ENCODE measurements around the gene DTNB. TPM values are rescaled to one million over a fixed set of nuclear protein-coding genes. Genes with fewer than 3 reads are reported as not detected.
"Not testable (repeated sequence)": the region's sequence is repeated elsewhere in the genome, so short reads cannot be mapped to it uniquely, and the experiment has no call there.

Gene DTNB
- total RNA-seq, 1 donor from 2014 or later, result 30.5 TPM

GRCh38 chr2:25418944-25419677, 254.3 kb downstream of the DTNB start:
- H3K4me1 Mint-ChIP-seq, result peaks cover 11% of the 10 kb centered on the region
- no peak for DNase-seq
- H3K27ac Mint-ChIP-seq, result no peak overlapping the region
- H3K27me3 Mint-ChIP-seq, result no peaks in the 10 kb centered on the region
- intact Hi-C loops (cut with micrococcal nuclease), result no loop called here
- H3K4me3 Mint-ChIP-seq, result no peak overlapping the region
- peaks cover 17% of the 10 kb centered on the region for H3K36me3 Mint-ChIP-seq (ENCODE audit: low read depth)
- peaks cover 6% of the 10 kb centered on the region for H3K9me3 Mint-ChIP-seq

- peaks cover 6% of the 10 kb centered on the region for H3K9me3 Mint-ChIP-seq
- H3K36me3 Mint-ChIP-seq (ENCODE audit: low read depth), result peaks cover 17% of the 10 kb centered on the region
- no peak for DNase-seq
- peaks cover 11% of the 10 kb centered on the region for H3K4me1 Mint-ChIP-seq
- no peaks in the 10 kb centered on the region for H3K27me3 Mint-ChIP-seq
- H3K27ac Mint-ChIP-seq, result no peak overlapping the region
- intact Hi-C loops (cut with micrococcal nuclease), result no loop called here
- H3K4me3 Mint-ChIP-seq, result no peak overlapping the region
Observed at GRCh38 chr2:25417715-25418369, 255.5 kb downstream of the DTNB start.

GRCh38 chr2:25416674-25417073, 256.7 kb downstream of the DTNB start:
- H3K36me3 Mint-ChIP-seq (ENCODE audit: low read depth), result peaks cover 17% of the 10 kb centered on the region
- H3K4me1 Mint-ChIP-seq, result peaks cover 11% of the 10 kb centered on the region
- no peak overlapping the region for H3K27ac Mint-ChIP-seq
- no peak for DNase-seq
- H3K9me3 Mint-ChIP-seq, result peaks cover 6% of the 10 kb centered on the region
- H3K4me3 Mint-ChIP-seq, result no peak overlapping the region
- H3K27me3 Mint-ChIP-seq, result no peaks in the 10 kb centered on the region
- intact Hi-C loops (cut with micrococcal nuclease), result no loop called here

GRCh38 chr2:25414781-25415180, 258.6 kb downstream of the DTNB start:
- H3K9me3 Mint-ChIP-seq, result peaks cover 6% of the 10 kb centered on the region
- H3K4me3 Mint-ChIP-seq, result no peak overlapping the region
- peaks cover 12% of the 10 kb centered on the region for H3K4me1 Mint-ChIP-seq
- intact Hi-C loops (cut with micrococcal nuclease), result no loop called here
- H3K36me3 Mint-ChIP-seq (ENCODE audit: low read depth), result peaks cover 16% of the 10 kb centered on the region
- no peak for DNase-seq
- H3K27ac Mint-ChIP-seq, result no peak overlapping the region
- H3K27me3 Mint-ChIP-seq, result no peaks in the 10 kb centered on the region

- H3K36me3 Mint-ChIP-seq (ENCODE audit: low read depth), result peaks cover 10% of the 10 kb centered on the region
- H3K27ac Mint-ChIP-seq; DNase-seq; H3K4me3 Mint-ChIP-seq; H3K4me1 Mint-ChIP-seq; H3K9me3 Mint-ChIP-seq; intact Hi-C loops (cut with micrococcal nuclease); H3K27me3 Mint-ChIP-seq: not testable (repeated sequence)
Observed at GRCh38 chr2:25413409-25413808, 260.0 kb downstream of the DTNB start.

- Mint-ChIP-seq H3K27me3 (no peaks in the 10 kb centered on the region), H3K36me3 (ENCODE audit: low read depth) (no peaks in the 10 kb centered on the region), H3K9me3 (no peaks in the 10 kb centered on the region), H3K27ac (no peak overlapping the region), H3K4me3 (no peak overlapping the region), H3K4me1 (peaks cover 3% of the 10 kb centered on the region)
- intact Hi-C loops (cut with micrococcal nuclease), result no loop called here
- no peak for DNase-seq
Observed at GRCh38 chr2:25411753-25412152, 261.6 kb downstream of the DTNB start.

- intact Hi-C loops (cut with micrococcal nuclease), result no loop called here
- no peak overlapping the region for H3K27ac Mint-ChIP-seq
- H3K36me3 Mint-ChIP-seq (ENCODE audit: low read depth), result no peaks in the 10 kb centered on the region
- no peak for DNase-seq
- H3K4me1 Mint-ChIP-seq, result peaks cover 3% of the 10 kb centered on the region
- H3K27me3 Mint-ChIP-seq, result no peaks in the 10 kb centered on the region
- no peaks in the 10 kb centered on the region for H3K9me3 Mint-ChIP-seq
- H3K4me3 Mint-ChIP-seq, result no peak overlapping the region
Observed at GRCh38 chr2:25411281-25411680, 262.1 kb downstream of the DTNB start.

- intact Hi-C loops (cut with micrococcal nuclease), result no loop called here
- Mint-ChIP-seq H3K36me3 (ENCODE audit: low read depth) (no peaks in the 10 kb centered on the region), H3K27ac (no peak overlapping the region), H3K9me3 (no peaks in the 10 kb centered on the region), H3K27me3 (no peaks in the 10 kb centered on the region), H3K4me3 (no peak overlapping the region), H3K4me1 (peaks cover 3% of the 10 kb centered on the region)
- DNase-seq, result no peak
Observed at GRCh38 chr2:25410370-25410769, 263.0 kb downstream of the DTNB start.

GRCh38 chr2:25409468-25409867, 263.9 kb downstream of the DTNB start:
- no peak overlapping the region for H3K4me3 Mint-ChIP-seq
- no peak overlapping the region for H3K27ac Mint-ChIP-seq
- peaks cover 3% of the 10 kb centered on the region for H3K4me1 Mint-ChIP-seq
- H3K9me3 Mint-ChIP-seq, result no peaks in the 10 kb centered on the region
- DNase-seq, result no peak
- H3K27me3 Mint-ChIP-seq, result no peaks in the 10 kb centered on the region
- intact Hi-C loops (cut with micrococcal nuclease), result no loop called here
- H3K36me3 Mint-ChIP-seq (ENCODE audit: low read depth), result no peaks in the 10 kb centered on the region

GRCh38 chr2:25409044-25409443, 264.3 kb downstream of the DTNB start:
- Mint-ChIP-seq H3K27ac (no peak overlapping the region), H3K4me3 (no peak overlapping the region), H3K4me1 (peaks cover 3% of the 10 kb centered on the region), H3K27me3 (no peaks in the 10 kb centered on the region), H3K9me3 (no peaks in the 10 kb centered on the region), H3K36me3 (ENCODE audit: low read depth) (no peaks in the 10 kb centered on the region)
- no peak for DNase-seq
- intact Hi-C loops (cut with micrococcal nuclease), result no loop called here

- H3K27ac Mint-ChIP-seq, result no peak overlapping the region
- no peaks in the 10 kb centered on the region for H3K27me3 Mint-ChIP-seq
- H3K4me1 Mint-ChIP-seq, result peaks cover 21% of the 10 kb centered on the region
- no peak overlapping the region for H3K4me3 Mint-ChIP-seq
- no peaks in the 10 kb centered on the region for H3K36me3 Mint-ChIP-seq (ENCODE audit: low read depth)
- no peak for DNase-seq
- intact Hi-C loops (cut with micrococcal nuclease), result no loop called here
- no peaks in the 10 kb centered on the region for H3K9me3 Mint-ChIP-seq
Observed at GRCh38 chr2:25405611-25406295, 267.6 kb downstream of the DTNB start.

GRCh38 chr2:25403120-25403760, 270.1 kb downstream of the DTNB start:
- Mint-ChIP-seq H3K4me3 (peak overlapping the region; percentile 51), H3K4me1 (peaks cover 18% of the 10 kb centered on the region), H3K27ac (peak overlapping the region; percentile 62)
- intact Hi-C loops (cut with micrococcal nuclease); H3K9me3 Mint-ChIP-seq; H3K27me3 Mint-ChIP-seq; H3K36me3 Mint-ChIP-seq (ENCODE audit: low read depth): not testable (repeated sequence)
- peak; percentile 73 for DNase-seq

- Mint-ChIP-seq H3K36me3 (ENCODE audit: low read depth) (no peaks in the 10 kb centered on the region), H3K4me3 (peak overlapping the region; percentile 6), H3K9me3 (no peaks in the 10 kb centered on the region), H3K27ac (no peak overlapping the region), H3K27me3 (no peaks in the 10 kb centered on the region), H3K4me1 (peaks cover 18% of the 10 kb centered on the region)
- intact Hi-C loops (cut with micrococcal nuclease), result no loop called here
- peak; percentile 72 for DNase-seq
Observed at GRCh38 chr2:25402477-25402876, 270.9 kb downstream of the DTNB start.

All from activated CD4-positive, alpha-beta T cell treated with anti-CD3 and anti-CD28 coated beads, Interleukin-2, amount 10 ng/mL, durations not matched to agents 24 days and 14 days (primary cell).